Activated CD8-positive, alpha-beta T cell treated with anti-CD3 and anti-CD28 coated beads for 36 hours (primary cell): ENCODE measurements around the gene AIM2. TPM values are rescaled to one million over a fixed set of nuclear protein-coding genes. Genes with fewer than 3 reads are reported as not detected.

Experiments used
- ATAC-seq: fragments of 200-7000 bp; cut with Tn5 transposase; one replicate; pipeline ENCODE4 v1.10.0; 2021; ENCODE audit warnings: mild to moderate bottlenecking, moderate library complexity
- CTCF ChIA-PET: fragments of 350-600 bp; sonication (Branson Sonifier 250); formaldehyde crosslinking; loops from one replicate; lab custom pipeline; 2021; ENCODE audit warnings: antibody characterized with exemption; lab: Charles Lee
- POLR2A ChIA-PET: fragments of 350-600 bp; sonication (Branson Sonifier 250); formaldehyde crosslinking; loops from one replicate; lab custom pipeline; 2021; ENCODE audit warnings: antibody characterized with exemption; lab: Charles Lee
- DNase-seq: peaks from one replicate; pipeline ENCODE4 v3.0.0-alpha.2; 2020
- H3K27ac Mint-ChIP-seq: one replicate; pipeline ENCODE4 v1.8.0; 2021; ENCODE audit warnings: mild to moderate bottlenecking, mixed read lengths
- H3K27me3 Mint-ChIP-seq: one replicate; pipeline ENCODE4 v1.8.0; 2021; ENCODE audit warnings: mixed read lengths
- H3K36me3 Mint-ChIP-seq: one replicate; pipeline ENCODE4 v1.8.0; 2021; ENCODE audit warnings: low read depth, mixed read lengths
- H3K4me1 Mint-ChIP-seq: one replicate; pipeline ENCODE4 v1.8.0; 2021; ENCODE audit warnings: low read depth, mixed read lengths
- H3K4me3 Mint-ChIP-seq: one replicate; pipeline ENCODE4 v1.8.0; 2021; ENCODE audit warnings: mild to moderate bottlenecking, moderate library complexity, mixed read lengths
- H3K9me3 Mint-ChIP-seq: one replicate; pipeline ENCODE4 v1.8.0; 2021; ENCODE audit warnings: mixed read lengths
- intact Hi-C: fragments of 100-400 bp; cut with micrococcal nuclease; formaldehyde crosslinking; loops from one replicate; pipeline ENCODE4 v1.10.0; 2022
- total RNA-seq, 2 experiments: library from RNA; stranded (reverse); gene quantifications; one replicate each; pipeline ENCODE4 v1.2.3, GENCODE V29; 2021
- TF ChIP-seq, protein P1 (sequence below): fragments of 200-600 bp; IDR thresholded peaks from one replicate; pipeline ENCODE4 v1.8.0; 2022; ENCODE audit warnings: antibody characterized with exemption, mild to moderate bottlenecking

AIM2 gene
- total RNA-seq, 2 experiments from 2014 or later: 6.7 to 8.6 TPM

DNA sequence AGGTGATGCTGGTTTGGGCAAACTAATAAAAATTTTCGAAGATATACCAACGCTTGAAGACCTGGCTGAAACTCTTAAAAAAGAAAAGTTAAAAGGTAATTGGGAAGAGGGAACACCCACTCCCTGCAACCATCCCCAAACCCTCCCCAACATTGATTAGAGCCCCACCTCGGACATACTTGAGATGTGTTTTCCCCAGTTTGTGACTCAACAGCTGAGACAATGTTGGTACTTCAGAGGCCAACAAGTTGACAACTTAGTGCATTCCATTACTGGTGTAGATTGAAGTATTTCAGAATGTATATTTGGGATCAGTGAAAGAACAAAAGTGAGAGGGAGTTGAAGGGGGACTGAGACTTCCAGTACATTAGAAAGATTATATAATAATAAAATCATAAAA, 61.7 kb downstream of the AIM2 start:
- TF ChIP-seq, protein P1, sequence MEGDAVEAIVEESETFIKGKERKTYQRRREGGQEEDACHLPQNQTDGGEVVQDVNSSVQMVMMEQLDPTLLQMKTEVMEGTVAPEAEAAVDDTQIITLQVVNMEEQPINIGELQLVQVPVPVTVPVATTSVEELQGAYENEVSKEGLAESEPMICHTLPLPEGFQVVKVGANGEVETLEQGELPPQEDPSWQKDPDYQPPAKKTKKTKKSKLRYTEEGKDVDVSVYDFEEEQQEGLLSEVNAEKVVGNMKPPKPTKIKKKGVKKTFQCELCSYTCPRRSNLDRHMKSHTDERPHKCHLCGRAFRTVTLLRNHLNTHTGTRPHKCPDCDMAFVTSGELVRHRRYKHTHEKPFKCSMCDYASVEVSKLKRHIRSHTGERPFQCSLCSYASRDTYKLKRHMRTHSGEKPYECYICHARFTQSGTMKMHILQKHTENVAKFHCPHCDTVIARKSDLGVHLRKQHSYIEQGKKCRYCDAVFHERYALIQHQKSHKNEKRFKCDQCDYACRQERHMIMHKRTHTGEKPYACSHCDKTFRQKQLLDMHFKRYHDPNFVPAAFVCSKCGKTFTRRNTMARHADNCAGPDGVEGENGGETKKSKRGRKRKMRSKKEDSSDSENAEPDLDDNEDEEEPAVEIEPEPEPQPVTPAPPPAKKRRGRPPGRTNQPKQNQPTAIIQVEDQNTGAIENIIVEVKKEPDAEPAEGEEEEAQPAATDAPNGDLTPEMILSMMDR: no peak
- intact Hi-C loops: loop anchor here (5.0 kb wide), 1 partner anchor 62 kb away; the partner anchor contains the start of gene AIM2
- ATAC-seq: no peak
- peak overlapping the region; percentile 97 for H3K27ac Mint-ChIP-seq
- no peaks in the 10 kb centered on the region for H3K9me3 Mint-ChIP-seq
- H3K27me3 Mint-ChIP-seq: no peaks in the 10 kb centered on the region
- peak overlapping the region; percentile 84 for H3K4me3 Mint-ChIP-seq
- peaks cover 32% of the 10 kb centered on the region for H3K4me1 Mint-ChIP-seq
- peaks cover 91% of the 10 kb centered on the region for H3K36me3 Mint-ChIP-seq
- DNase-seq: peak; percentile 17
- ChIA-PET POLR2A (interaction anchor here (1.1 to 3.1 kb wide), 2 partner anchors 53 to 62 kb away, joined by 3 to 28 read pairs; partner anchors contain the start of gene AIM2), CTCF (no interaction called here)

DNA sequence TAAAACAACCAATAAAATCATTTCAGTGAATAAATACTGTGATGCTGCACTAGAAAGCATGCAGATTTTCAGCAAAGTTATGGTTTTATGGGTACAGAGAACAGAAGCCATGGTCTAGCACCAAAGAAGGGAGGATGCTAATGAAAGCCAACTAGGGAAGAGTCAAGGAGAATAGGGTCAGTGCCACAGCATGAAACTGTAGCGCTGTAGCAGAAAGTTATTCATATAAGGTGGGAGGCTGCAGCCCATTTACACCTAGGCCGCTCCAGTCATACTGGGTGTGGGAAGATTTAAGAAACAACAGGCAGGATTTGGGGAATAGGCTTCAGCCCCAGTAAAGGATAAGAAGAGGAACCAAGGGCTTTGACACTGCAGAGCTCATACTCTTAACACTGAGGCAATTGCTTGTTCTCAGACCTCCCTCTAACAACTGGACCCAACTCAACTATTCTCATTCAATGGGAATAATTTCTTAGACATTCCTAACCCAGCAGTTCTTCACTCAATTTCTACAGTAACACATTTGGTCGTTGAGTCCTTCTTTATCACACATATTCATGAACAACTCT, 62.5 kb downstream of the AIM2 start:
- POLR2A ChIA-PET: interaction anchor here (1.1 to 3.1 kb wide), 3 partner anchors 39 to 63 kb away, joined by 3 to 28 read pairs (median 5); partner anchors contain the start of gene AIM2
- Mint-ChIP-seq H3K27ac (peak overlapping the region; percentile 97), H3K27me3 (no peaks in the 10 kb centered on the region), H3K36me3 (peaks cover 86% of the 10 kb centered on the region), H3K4me1 (peaks cover 29% of the 10 kb centered on the region), H3K9me3 (no peaks in the 10 kb centered on the region), H3K4me3 (peak overlapping the region; percentile 84)
- intact Hi-C loops: loop anchor here (5.0 kb wide), 1 partner anchor 63 kb away; the partner anchor contains the start of gene AIM2
- CTCF ChIA-PET: interaction anchor here (1.1 kb wide), 1 partner anchor 16 kb away, joined by 3 read pairs; no protein-coding TSS in a partner anchor
- ATAC-seq: no peak
- TF ChIP-seq, protein P1: no peak
- no peak for DNase-seq

DNA sequence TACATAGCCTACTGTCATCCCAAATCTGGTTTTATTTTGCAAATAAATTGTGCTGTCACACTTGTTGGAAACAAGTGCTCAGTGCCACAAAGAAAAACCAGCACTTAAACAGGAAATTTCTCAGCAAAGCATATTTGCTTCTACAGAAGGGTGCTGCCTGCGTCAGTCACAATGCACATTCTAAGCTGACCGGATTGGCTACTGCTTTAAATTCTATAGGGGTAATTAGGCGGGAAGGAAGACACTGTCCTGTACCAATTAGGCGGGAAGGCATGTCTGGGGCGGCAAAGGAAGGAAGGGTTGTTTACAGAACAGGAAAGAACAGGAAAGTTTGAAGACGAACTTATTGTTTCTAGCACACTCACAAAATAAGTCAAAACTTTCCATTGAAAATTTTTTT, 64.1 kb downstream of the AIM2 start:
- intact Hi-C loops: loop anchor here (5.0 kb wide), 1 partner anchor 65 kb away; the partner anchor contains the start of gene AIM2
- Mint-ChIP-seq H3K27me3 (no peaks in the 10 kb centered on the region), H3K4me1 (peaks cover 35% of the 10 kb centered on the region), H3K36me3 (peaks cover 79% of the 10 kb centered on the region), H3K27ac (peak overlapping the region; percentile 97), H3K4me3 (peak overlapping the region; percentile 84), H3K9me3 (no peaks in the 10 kb centered on the region)
- ATAC-seq (peak; percentile 52), DNase-seq (peak; percentile 85)
- TF ChIP-seq, protein P1: no peak
- ChIA-PET CTCF (interaction anchor here (1.2 kb wide), 1 partner anchor 59 kb away, joined by 3 read pairs; no protein-coding TSS in a partner anchor), POLR2A (interaction anchor here (0.7 to 3.1 kb wide), 5 partner anchors 10 to 79 kb away, joined by 3 to 28 read pairs (median 4); partner anchors contain the start of gene AIM2)

Other genes starting within 250 kb of the AIM2 start
- gene MNDA, start 245.4 kb downstream of the AIM2 start, total RNA-seq: not detected
- 1 to 10 TPM; 7.0 to 8.5 TPM for gene PYHIN1, start 145.2 kb downstream of the AIM2 start, total RNA-seq
- gene IFI16, start 66.9 kb downstream of the AIM2 start, total RNA-seq: 100 to 1,000 TPM; 190 to 199 TPM
- gene CADM3, start 94.8 kb upstream of the AIM2 start, total RNA-seq: not detected
- gene ACKR1, start 128.1 kb upstream of the AIM2 start, total RNA-seq: not detected
- not detected for gene FCER1A, start 225.6 kb upstream of the AIM2 start, total RNA-seq